Measurements from ENCODE around the gene SPIN3. TPM values are rescaled to one million over a fixed set of nuclear protein-coding genes. Genes with fewer than 3 reads are reported as not detected.

SPIN3 gene
- total RNA-seq (2016; rRNA removed; fragmentation: Illumina TruSeq; extraction: Trizol) (5.2 and 8.4 TPM in 2 replicates), polyA plus RNA-seq (2011; rRNA removed) (8.8 TPM in 2 replicates), polyA minus RNA-seq (2011; rRNA and poly(A)+ RNA removed; ENCODE audit: low replicate concordance) (5.8 and 6.1 TPM in 2 replicates), Bru-seq, nascent RNA (percentile 80 among the genes with signal in this experiment), BruChase-seq, experiment 1, labeled RNA remaining after a 6-hour chase (percentile 83 among the genes with signal in this experiment), BruChase-seq, experiment 2, labeled RNA remaining after a 2-hour chase (percentile 83 among the genes with signal in this experiment)
- total RNA-seq (2016; cell fraction: cytosol; rRNA removed; fragmentation: Illumina TruSeq; extraction: Trizol; ENCODE audit: low read depth): 1.9 and 3.2 TPM in 2 replicates
- 5.2 and 9.7 TPM in 2 replicates for total RNA-seq (2016; cell fraction: insoluble cytoplasmic fraction; rRNA removed; fragmentation: Illumina TruSeq; extraction: Trizol)
- 4.0 and 4.3 TPM in 2 replicates for total RNA-seq (2016; cell fraction: membrane; rRNA removed; fragmentation: Illumina TruSeq; extraction: Trizol)
- 21.3 and 21.8 TPM in 2 replicates for total RNA-seq (2016; cell fraction: nucleus; rRNA removed; fragmentation: Illumina TruSeq; extraction: Trizol)
- 3.2 and 3.5 TPM in 2 replicates for polyA plus RNA-seq (2011; cell fraction: cytosol; rRNA removed)
- polyA plus RNA-seq (2011; cell fraction: nucleus; rRNA removed): 33.1 and 35.0 TPM in 2 replicates
- polyA plus RNA-seq (2012): 6.3 and 6.6 TPM in 2 replicates
- 1.5 and 2.0 TPM in 2 replicates for polyA plus RNA-seq (2016; cell fraction: cytosol; fragmentation: Illumina TruSeq; extraction: Trizol; ENCODE audit: low read depth)
- 5.2 TPM in 2 replicates for polyA plus RNA-seq (2016; cell fraction: insoluble cytoplasmic fraction; fragmentation: Illumina TruSeq; extraction: Trizol; ENCODE audit: low read depth)
- polyA plus RNA-seq (2016; cell fraction: membrane; fragmentation: Illumina TruSeq; extraction: Trizol; ENCODE audit: low read depth): 4.0 and 4.6 TPM in 2 replicates
- 27.1 and 27.9 TPM in 2 replicates for polyA plus RNA-seq (2016; cell fraction: nucleus; fragmentation: Illumina TruSeq; extraction: Trizol; ENCODE audit: insufficient read depth, low read depth)
- 2.0 and 3.0 TPM in 2 replicates for polyA minus RNA-seq (2011; cell fraction: cytosol; rRNA and poly(A)+ RNA removed)
- polyA minus RNA-seq (2011; cell fraction: nucleus; rRNA and poly(A)+ RNA removed): 41.2 and 45.1 TPM in 2 replicates
- long read RNA-seq, experiment 1, full-length matches to known transcripts: 1 of 1 reads
- long read RNA-seq, experiment 1, partial matches to known transcripts: 0 of 1 reads
- long read RNA-seq, experiment 1, other reads (novel, unspliced or antisense): 0 of 1 reads
- long read RNA-seq, experiment 2, full-length matches to known transcripts: 5 of 5 reads
- long read RNA-seq, experiment 2, partial matches to known transcripts: 0 of 5 reads
- long read RNA-seq, experiment 2, other reads (novel, unspliced or antisense): 0 of 5 reads

DNA sequence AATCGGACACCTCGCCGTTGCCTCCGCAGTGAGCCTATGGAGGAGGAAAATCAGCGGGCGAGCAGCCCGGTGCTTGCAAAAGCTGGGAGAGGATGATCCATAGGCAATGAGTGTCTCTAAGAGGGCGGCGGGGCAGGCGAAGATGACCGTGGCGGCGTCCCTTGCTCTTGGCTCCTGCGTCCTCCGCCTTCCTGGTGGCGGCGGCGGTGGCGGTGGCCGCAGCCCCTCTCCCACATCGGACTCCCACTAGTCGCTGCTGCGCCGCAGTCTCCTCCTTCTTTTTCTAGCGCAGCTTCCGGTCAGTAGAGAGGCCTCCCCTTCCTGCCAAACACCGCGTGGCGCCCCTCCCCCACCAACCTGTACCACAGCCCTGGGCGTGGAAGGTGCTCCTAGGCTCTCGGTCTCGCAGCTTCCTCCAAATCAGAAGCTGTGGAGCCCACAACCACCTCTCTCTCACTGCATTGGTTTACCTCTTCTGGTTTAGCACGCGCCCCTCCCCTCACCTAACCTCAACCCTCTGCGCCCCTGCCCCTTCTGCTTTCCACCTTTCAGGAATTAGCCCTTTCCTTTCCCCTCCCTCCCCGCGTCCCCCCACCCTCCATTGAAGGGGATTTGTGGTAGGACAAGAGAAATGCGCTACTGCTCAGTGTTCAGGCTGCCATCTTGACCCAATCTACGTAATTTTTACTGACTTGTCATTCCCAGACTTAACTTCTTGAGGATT lies at the start of gene SPIN3:
Gene SPIN3, minus strand, starts transcription at position 271 of the 724 bp plus-strand sequence. CDS start 594 bp downstream, outside the sequence.
- Histone ChIP-seq H3K9ac (ENCODE audit: insufficient read depth, low read depth, low read length) (peak within 1 kb of the TSS; percentile 77), H2AFZ (ENCODE audit: low read length) (peak within 1 kb of the TSS; percentile 42), H3K9me3 (ENCODE audit: low read length) (no peaks in the 10 kb centered on the region), H3K36me3 (replicated peaks in 1 of 2; ENCODE audit: control insufficient read depth in 1 of 2, insufficient read depth in 2 of 2, low read length in 2 of 2) (0 out of 5 replicates have a peak, but pooled peaks cover 0 to 3% of the 10 kb centered on the region in 2 experiments), H3K4me3 (replicated peaks in 1 of 3; ENCODE audit: insufficient read depth in 1 of 3, low read depth in 2 of 3, low read length in 3 of 3) (peak within 1 kb of the TSS; percentile 79 to 88 (median 85)), H3K27me3 (ENCODE audit: control insufficient read depth in 1 of 2, insufficient read depth in 2 of 2, low read length in 2 of 2) (no peaks in the 10 kb centered on the region), H3K79me2 (ENCODE audit: insufficient read depth, low read length) (no peaks in the 10 kb centered on the region), H3K4me1 (ENCODE audit: insufficient read depth, low read length) (peaks cover 26% of the 10 kb centered on the region), H3K4me2 (ENCODE audit: low read depth, low read length) (peak within 1 kb of the TSS; percentile 70), H3K27ac (ENCODE audit: extremely low read length, insufficient read depth, low read length) (peak within 1 kb of the TSS; percentile 83), H4K20me1 (ENCODE audit: insufficient read depth, low read length) (no peaks in the 10 kb centered on the region)
- FAIRE-seq (peak; percentile 79), ATAC-seq (peak; percentile 99), DNase-seq (ENCODE audit: low spot score) (peak; percentile 87)
- intact Hi-C loops (cut with micrococcal nuclease; ENCODE audit: unreplicated experiment): loop anchor here (10.0 kb wide), 1 partner anchor 129 kb away; the partner anchor contains the start of gene SPIN2B
- ChIA-PET POLR2A (interaction anchor here (0.6 to 1.2 kb wide), 3 partner anchors 16 to 126 kb away, joined by 3 to 8 read pairs (median 5); partner anchors contain the start of gene SPIN2B), CTCF (ENCODE audit: low intra/inter-chr PET ratio, low total read pairs) (no interaction called here)
- 1% methylated on average over 7 of the region's 39 CpGs for WGBS (ENCODE audit: low lambda C conversion rate)
- no TSS peak for BruUV-seq (replicated peaks)
- in situ Hi-C loops (cut with HindIII; ENCODE audit: extremely low pct_ligation_motif_present, low pct_unique_long_range_greater_than_20kb): loop anchor here (25.0 kb wide), 1 partner anchor 183 kb away; no protein-coding TSS in a partner anchor
- no peak for TF ChIP-seq NCOA1 (CRISPR knock-in tag; IDR thresholded peaks at IDR 0.05)
- peak; percentile 65; the same call in 1 of the 2 replicates for TF ChIP-seq ZNF614 (CRISPR knock-in tag; IDR thresholded peaks at IDR 0.05; ENCODE audit: borderline replicate concordance)
- peak; percentile 72 for TF ChIP-seq KMT2B (CRISPR knock-in tag; IDR thresholded peaks at IDR 0.05)
- peak; percentile 24; the same call in 1 of the 2 replicates for TF ChIP-seq MIER3 (CRISPR knock-in tag; IDR thresholded peaks at IDR 0.05; ENCODE audit: borderline replicate concordance)
- TF ChIP-seq, protein P1, sequence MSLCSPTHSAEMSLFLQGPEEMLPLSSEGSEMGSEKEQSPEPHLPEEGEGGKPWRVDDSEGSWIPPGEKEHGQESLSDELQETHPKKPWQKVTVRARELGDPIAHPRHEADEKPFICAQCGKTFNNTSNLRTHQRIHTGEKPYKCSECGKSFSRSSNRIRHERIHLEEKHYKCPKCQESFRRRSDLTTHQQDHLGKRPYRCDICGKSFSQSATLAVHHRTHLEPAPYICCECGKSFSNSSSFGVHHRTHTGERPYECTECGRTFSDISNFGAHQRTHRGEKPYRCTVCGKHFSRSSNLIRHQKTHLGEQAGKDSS (CRISPR knock-in tag; IDR thresholded peaks at IDR 0.05; ENCODE audit: borderline replicate concordance, low read depth): no peak
- TF ChIP-seq SALL1 (CRISPR knock-in tag; IDR thresholded peaks at IDR 0.05): peak; percentile 45; the same call in 1 of the 2 replicates
- no peak for TF ChIP-seq ZNF232 (CRISPR knock-in tag; IDR thresholded peaks at IDR 0.05; ENCODE audit: borderline replicate concordance)
- no peak for TF ChIP-seq JUN (CRISPR knock-in tag; IDR thresholded peaks at IDR 0.05)
- TF ChIP-seq POLR2AphosphoS5 (IDR thresholded peaks at IDR 0.05; ENCODE audit: low read depth, low read length): peak; percentile 78
- 0 out of 2 replicates have a peak, but pooled peaks have one; percentile 42 for TF ChIP-seq ARID2 (CRISPR knock-in tag; IDR thresholded peaks at IDR 0.05; ENCODE audit: borderline replicate concordance)
- TF ChIP-seq XBP1 (CRISPR knock-in tag; IDR thresholded peaks at IDR 0.05): no peak
- no peak; the same call in 1 of the 2 replicates for TF ChIP-seq SRY (CRISPR knock-in tag; IDR thresholded peaks at IDR 0.05)
- TF ChIP-seq CBFB (CRISPR knock-in tag; IDR thresholded peaks at IDR 0.05): no peak
- TF ChIP-seq TGIF2 (CRISPR knock-in tag; IDR thresholded peaks at IDR 0.05): 0 out of 2 replicates have a peak, but pooled peaks have one; percentile 34
- TF ChIP-seq, protein P2, sequence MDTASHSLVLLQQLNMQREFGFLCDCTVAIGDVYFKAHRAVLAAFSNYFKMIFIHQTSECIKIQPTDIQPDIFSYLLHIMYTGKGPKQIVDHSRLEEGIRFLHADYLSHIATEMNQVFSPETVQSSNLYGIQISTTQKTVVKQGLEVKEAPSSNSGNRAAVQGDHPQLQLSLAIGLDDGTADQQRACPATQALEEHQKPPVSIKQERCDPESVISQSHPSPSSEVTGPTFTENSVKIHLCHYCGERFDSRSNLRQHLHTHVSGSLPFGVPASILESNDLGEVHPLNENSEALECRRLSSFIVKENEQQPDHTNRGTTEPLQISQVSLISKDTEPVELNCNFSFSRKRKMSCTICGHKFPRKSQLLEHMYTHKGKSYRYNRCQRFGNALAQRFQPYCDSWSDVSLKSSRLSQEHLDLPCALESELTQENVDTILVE (CRISPR knock-in tag; IDR thresholded peaks at IDR 0.05): 0 out of 2 replicates have a peak, but pooled peaks have one; percentile 53
- TF ChIP-seq, protein P3, sequence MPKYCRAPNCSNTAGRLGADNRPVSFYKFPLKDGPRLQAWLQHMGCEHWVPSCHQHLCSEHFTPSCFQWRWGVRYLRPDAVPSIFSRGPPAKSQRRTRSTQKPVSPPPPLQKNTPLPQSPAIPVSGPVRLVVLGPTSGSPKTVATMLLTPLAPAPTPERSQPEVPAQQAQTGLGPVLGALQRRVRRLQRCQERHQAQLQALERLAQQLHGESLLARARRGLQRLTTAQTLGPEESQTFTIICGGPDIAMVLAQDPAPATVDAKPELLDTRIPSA (CRISPR knock-in tag; IDR thresholded peaks at IDR 0.05; ENCODE audit: borderline replicate concordance): no peak

Measured in HepG2 (cell line).